Measurements from ENCODE around the gene CCDC91.

DNA sequence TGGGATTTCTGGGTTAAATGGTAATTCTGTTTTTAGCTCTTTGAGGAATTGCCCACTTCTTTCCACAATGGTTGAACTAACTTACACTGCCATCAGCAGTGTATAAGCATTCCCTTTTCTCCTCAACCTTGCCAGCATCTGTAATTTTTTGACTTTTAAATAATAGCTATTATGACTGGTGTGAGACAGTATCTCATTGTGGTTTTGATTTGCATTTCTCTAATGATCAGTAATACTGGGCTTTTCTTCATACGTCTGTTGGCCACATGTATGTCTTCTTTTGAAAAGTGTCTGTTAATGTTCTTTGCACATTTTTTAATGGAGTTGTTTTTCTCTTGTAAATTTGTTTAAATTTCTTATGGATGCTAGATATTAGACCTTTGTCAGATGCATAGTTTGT lies 323.7 kb downstream of the CCDC91 start:
- TF ChIP-seq POLR2A (IDR thresholded peaks at IDR 0.05), result no peak
- TF ChIP-seq, protein P1, sequence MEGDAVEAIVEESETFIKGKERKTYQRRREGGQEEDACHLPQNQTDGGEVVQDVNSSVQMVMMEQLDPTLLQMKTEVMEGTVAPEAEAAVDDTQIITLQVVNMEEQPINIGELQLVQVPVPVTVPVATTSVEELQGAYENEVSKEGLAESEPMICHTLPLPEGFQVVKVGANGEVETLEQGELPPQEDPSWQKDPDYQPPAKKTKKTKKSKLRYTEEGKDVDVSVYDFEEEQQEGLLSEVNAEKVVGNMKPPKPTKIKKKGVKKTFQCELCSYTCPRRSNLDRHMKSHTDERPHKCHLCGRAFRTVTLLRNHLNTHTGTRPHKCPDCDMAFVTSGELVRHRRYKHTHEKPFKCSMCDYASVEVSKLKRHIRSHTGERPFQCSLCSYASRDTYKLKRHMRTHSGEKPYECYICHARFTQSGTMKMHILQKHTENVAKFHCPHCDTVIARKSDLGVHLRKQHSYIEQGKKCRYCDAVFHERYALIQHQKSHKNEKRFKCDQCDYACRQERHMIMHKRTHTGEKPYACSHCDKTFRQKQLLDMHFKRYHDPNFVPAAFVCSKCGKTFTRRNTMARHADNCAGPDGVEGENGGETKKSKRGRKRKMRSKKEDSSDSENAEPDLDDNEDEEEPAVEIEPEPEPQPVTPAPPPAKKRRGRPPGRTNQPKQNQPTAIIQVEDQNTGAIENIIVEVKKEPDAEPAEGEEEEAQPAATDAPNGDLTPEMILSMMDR (IDR thresholded peaks at IDR 0.05), result no peak
